Measurements from ENCODE around the gene CCDC18. TPM values are rescaled to one million over a fixed set of nuclear protein-coding genes. Genes with fewer than 3 reads are reported as not detected.

Gene CCDC18
- total RNA-seq, 1 donor: 7.6 TPM

Other genes starting within 250 kb of the CCDC18 start
- 6.8 TPM for gene DIPK1A, start 219.3 kb upstream of the CCDC18 start, total RNA-seq
- 53.6 TPM for gene MTF2, start 101.4 kb upstream of the CCDC18 start, total RNA-seq
- gene TMED5, start 311 bp upstream of the CCDC18 start, total RNA-seq: 93.1 TPM
- 50.1 TPM for gene DR1, start 165.2 kb downstream of the CCDC18 start, total RNA-seq

Data from mononuclear cell (primary cell).